ENCODE measurements around the gene NFATC1.

DNA sequence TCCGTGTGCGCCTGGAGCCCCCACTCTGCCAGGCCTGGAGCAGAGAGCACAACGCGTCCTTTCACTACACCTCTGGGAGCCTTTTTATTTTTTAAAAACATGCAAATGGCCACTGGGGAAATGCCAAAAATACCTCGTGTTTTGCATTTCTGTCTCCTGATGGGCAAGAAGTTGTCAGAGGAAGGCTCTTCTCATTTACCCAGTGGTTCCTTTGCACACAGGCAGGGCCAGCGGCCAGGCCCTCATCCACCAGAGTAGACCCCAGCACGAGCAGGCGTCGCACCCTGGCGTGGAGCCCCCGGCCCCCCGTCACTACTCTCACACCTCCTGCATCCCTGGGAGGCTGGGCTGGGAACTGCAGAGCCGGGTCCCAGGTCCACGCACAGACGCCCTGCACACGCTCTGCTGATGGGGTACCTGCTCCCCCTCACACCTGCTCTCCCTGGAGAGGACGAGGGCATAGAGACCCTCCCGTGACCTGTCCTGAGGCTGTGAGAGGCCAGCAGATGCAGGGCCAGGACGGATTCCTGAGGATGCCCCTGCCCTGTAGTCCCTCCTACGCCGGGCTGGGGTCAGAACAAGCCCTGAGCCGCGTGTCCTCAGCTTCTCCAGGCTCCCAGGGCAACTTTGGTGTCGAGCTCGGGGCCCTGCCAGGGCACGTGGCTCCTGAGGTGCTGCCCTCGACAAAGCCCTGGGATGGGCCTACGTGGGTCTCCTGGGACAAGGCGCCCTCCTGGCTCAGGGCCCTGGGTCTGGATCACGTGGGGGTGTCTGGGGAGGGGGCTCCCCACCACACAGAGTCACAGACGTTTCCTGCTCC is 65.0 kb downstream of the NFATC1 start:
- TF ChIP-seq, protein P1, sequence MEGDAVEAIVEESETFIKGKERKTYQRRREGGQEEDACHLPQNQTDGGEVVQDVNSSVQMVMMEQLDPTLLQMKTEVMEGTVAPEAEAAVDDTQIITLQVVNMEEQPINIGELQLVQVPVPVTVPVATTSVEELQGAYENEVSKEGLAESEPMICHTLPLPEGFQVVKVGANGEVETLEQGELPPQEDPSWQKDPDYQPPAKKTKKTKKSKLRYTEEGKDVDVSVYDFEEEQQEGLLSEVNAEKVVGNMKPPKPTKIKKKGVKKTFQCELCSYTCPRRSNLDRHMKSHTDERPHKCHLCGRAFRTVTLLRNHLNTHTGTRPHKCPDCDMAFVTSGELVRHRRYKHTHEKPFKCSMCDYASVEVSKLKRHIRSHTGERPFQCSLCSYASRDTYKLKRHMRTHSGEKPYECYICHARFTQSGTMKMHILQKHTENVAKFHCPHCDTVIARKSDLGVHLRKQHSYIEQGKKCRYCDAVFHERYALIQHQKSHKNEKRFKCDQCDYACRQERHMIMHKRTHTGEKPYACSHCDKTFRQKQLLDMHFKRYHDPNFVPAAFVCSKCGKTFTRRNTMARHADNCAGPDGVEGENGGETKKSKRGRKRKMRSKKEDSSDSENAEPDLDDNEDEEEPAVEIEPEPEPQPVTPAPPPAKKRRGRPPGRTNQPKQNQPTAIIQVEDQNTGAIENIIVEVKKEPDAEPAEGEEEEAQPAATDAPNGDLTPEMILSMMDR (IDR thresholded peaks at IDR 0.05; ENCODE audit: poor library complexity, severe bottlenecking) = no peak
- no peak for TF ChIP-seq POLR2AphosphoS5 (IDR thresholded peaks at IDR 0.05)
- TF ChIP-seq EP300 (conservative IDR thresholded peaks at IDR 0.05; ENCODE audit: poor library complexity, severe bottlenecking) = no peak
- no peak for TF ChIP-seq MXI1 (conservative IDR thresholded peaks at IDR 0.05; ENCODE audit: poor library complexity, severe bottlenecking)
- no peak for TF ChIP-seq SMC3 (conservative IDR thresholded peaks at IDR 0.05; ENCODE audit: poor library complexity)
- TF ChIP-seq TAF1 (IDR thresholded peaks at IDR 0.05; ENCODE audit: low read depth) = no peak
- TF ChIP-seq, protein P2, sequence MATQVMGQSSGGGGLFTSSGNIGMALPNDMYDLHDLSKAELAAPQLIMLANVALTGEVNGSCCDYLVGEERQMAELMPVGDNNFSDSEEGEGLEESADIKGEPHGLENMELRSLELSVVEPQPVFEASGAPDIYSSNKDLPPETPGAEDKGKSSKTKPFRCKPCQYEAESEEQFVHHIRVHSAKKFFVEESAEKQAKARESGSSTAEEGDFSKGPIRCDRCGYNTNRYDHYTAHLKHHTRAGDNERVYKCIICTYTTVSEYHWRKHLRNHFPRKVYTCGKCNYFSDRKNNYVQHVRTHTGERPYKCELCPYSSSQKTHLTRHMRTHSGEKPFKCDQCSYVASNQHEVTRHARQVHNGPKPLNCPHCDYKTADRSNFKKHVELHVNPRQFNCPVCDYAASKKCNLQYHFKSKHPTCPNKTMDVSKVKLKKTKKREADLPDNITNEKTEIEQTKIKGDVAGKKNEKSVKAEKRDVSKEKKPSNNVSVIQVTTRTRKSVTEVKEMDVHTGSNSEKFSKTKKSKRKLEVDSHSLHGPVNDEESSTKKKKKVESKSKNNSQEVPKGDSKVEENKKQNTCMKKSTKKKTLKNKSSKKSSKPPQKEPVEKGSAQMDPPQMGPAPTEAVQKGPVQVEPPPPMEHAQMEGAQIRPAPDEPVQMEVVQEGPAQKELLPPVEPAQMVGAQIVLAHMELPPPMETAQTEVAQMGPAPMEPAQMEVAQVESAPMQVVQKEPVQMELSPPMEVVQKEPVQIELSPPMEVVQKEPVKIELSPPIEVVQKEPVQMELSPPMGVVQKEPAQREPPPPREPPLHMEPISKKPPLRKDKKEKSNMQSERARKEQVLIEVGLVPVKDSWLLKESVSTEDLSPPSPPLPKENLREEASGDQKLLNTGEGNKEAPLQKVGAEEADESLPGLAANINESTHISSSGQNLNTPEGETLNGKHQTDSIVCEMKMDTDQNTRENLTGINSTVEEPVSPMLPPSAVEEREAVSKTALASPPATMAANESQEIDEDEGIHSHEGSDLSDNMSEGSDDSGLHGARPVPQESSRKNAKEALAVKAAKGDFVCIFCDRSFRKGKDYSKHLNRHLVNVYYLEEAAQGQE (IDR thresholded peaks at IDR 0.05; ENCODE audit: borderline replicate concordance) = no peak
- no peak for TF ChIP-seq EZH2 (IDR thresholded peaks at IDR 0.05; ENCODE audit: borderline replicate concordance, insufficient read depth, low read length, poor library complexity, severe bottlenecking)
- no peak for TF ChIP-seq RAD21 (conservative IDR thresholded peaks at IDR 0.05)
